Activated naive CD4-positive, alpha-beta T cell treated with anti-CD3 and anti-CD28 coated beads, Interleukin-2, amount 50 U/mL, for 24 hours (primary cell): ENCODE measurements around the gene DPP10.
"Not testable (repeated sequence)": the region's sequence is repeated elsewhere in the genome, so short reads cannot be mapped to it uniquely, and the experiment has no call there.

ENCODE experiments used
- H3K27ac Mint-ChIP-seq: one replicate; pipeline ENCODE4 v1.8.0; 2021; ENCODE audit warnings: mild to moderate bottlenecking, mixed read lengths
- H3K27me3 Mint-ChIP-seq: one replicate; pipeline ENCODE4 v1.8.0; 2021; ENCODE audit warnings: mixed read lengths
- H3K36me3 Mint-ChIP-seq: one replicate; pipeline ENCODE4 v1.8.0; 2021; ENCODE audit warnings: mixed read lengths
- H3K4me1 Mint-ChIP-seq: one replicate; pipeline ENCODE4 v1.8.0; 2021; ENCODE audit warnings: mixed read lengths
- H3K4me3 Mint-ChIP-seq: one replicate; pipeline ENCODE4 v1.8.0; 2021; ENCODE audit warnings: mild to moderate bottlenecking, mixed read lengths
- H3K9me3 Mint-ChIP-seq: one replicate; pipeline ENCODE4 v1.8.0; 2021; ENCODE audit warnings: mixed read lengths

DPP10 gene

GRCh38 chr2:115412501-115412900 is 970.1 kb downstream of the DPP10 start:
- H3K9me3 Mint-ChIP-seq = peaks cover 14% of the 10 kb centered on the region
- no peaks in the 10 kb centered on the region for H3K36me3 Mint-ChIP-seq
- H3K27me3 Mint-ChIP-seq = no peaks in the 10 kb centered on the region
- no peak overlapping the region for H3K4me3 Mint-ChIP-seq
- H3K4me1 Mint-ChIP-seq = no peaks in the 10 kb centered on the region
- H3K27ac Mint-ChIP-seq = no peak overlapping the region

GRCh38 chr2:115413791-115414190 is 971.4 kb downstream of the DPP10 start:
- Mint-ChIP-seq H3K27me3 (no peaks in the 10 kb centered on the region), H3K27ac (no peak overlapping the region), H3K4me3 (no peak overlapping the region), H3K9me3 (peaks cover 22% of the 10 kb centered on the region), H3K36me3 (no peaks in the 10 kb centered on the region), H3K4me1 (no peaks in the 10 kb centered on the region)

DNA sequence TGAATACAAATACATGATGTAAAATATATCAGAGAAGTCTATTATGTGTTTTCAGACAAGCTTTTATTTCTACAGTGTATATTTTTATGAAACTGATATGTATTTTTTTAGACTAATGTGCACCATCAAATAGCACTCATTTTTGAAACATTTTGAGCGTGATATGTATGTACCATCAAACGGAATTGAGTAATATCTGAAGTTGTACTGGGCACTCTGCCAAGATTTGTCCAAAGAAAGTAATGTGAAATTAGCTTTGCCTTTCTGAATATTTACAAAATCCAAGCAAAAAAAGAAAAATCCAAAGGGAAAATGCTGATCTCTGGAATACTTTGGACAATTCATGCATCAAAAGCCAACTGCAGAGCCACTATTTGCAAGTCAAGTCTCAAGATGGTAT is 972.0 kb downstream of the DPP10 start:
- Mint-ChIP-seq H3K27me3 (no peaks in the 10 kb centered on the region), H3K4me3 (no peak overlapping the region), H3K9me3 (peaks cover 22% of the 10 kb centered on the region), H3K4me1 (no peaks in the 10 kb centered on the region), H3K27ac (no peak overlapping the region), H3K36me3 (no peaks in the 10 kb centered on the region)

DNA sequence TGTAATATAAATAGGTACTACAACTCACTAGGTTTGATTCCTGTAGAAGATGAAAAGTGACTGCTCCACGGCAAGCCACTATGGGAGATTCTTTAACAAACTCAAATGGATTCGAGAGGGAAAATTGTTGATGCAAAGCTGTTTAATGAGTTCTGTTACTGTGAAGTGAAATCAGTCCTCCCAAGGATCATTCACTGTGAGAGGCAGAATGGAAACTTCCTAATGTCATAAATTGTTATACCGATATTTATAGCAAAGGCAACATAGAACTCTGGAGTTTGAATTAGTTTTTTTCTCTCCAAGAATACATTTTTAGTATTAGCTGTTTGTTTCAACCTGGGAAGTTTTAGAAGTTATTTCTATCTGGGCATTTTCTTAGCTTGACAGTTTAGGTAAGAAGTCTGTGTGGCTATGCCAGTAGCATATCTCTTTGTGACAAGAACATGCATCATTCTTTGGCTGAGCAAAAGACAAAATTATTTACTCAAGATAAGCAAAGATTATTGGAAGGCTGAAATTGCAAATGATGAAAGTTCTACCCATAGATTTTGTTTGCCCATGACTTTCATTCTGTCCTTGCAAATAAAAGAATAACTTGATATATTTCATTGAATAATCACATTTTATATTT is 979.7 kb downstream of the DPP10 start:
- Mint-ChIP-seq H3K4me1 (no peaks in the 10 kb centered on the region), H3K36me3 (peaks cover 1% of the 10 kb centered on the region), H3K9me3 (peaks cover 14% of the 10 kb centered on the region), H3K27ac (no peak overlapping the region), H3K4me3 (no peak overlapping the region), H3K27me3 (no peaks in the 10 kb centered on the region)

GRCh38 chr2:115427436-115427835 is 985.0 kb downstream of the DPP10 start:
- H3K27me3 Mint-ChIP-seq = no peaks in the 10 kb centered on the region
- peaks cover 1% of the 10 kb centered on the region for H3K36me3 Mint-ChIP-seq
- no peak overlapping the region for H3K27ac Mint-ChIP-seq
- no peak overlapping the region for H3K4me3 Mint-ChIP-seq
- H3K4me1 Mint-ChIP-seq = no peaks in the 10 kb centered on the region
- peaks cover 10% of the 10 kb centered on the region for H3K9me3 Mint-ChIP-seq

DNA sequence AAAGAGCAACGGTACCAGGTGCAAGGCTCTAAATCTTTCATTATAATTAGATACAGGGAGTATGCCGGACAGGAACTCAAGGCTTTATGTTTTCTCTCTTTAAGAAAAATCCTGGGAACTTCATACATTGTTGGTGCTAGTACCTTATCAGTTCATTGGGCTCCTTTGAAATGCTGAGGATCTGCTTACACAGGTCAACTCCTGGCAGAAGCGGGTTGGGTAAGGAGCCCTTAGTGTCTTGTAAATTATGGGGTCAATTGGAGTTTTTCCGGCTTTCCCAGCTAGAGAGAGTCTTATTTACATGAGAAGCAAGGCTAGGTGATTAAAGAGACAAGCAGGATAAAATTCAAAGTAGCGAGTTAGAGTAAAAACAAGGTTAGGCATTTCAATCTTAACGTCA is 998.3 kb downstream of the DPP10 start:
- H3K36me3 Mint-ChIP-seq, H3K4me1 Mint-ChIP-seq, H3K27ac Mint-ChIP-seq, H3K9me3 Mint-ChIP-seq, H3K27me3 Mint-ChIP-seq, H3K4me3 Mint-ChIP-seq: not testable (repeated sequence)

DNA sequence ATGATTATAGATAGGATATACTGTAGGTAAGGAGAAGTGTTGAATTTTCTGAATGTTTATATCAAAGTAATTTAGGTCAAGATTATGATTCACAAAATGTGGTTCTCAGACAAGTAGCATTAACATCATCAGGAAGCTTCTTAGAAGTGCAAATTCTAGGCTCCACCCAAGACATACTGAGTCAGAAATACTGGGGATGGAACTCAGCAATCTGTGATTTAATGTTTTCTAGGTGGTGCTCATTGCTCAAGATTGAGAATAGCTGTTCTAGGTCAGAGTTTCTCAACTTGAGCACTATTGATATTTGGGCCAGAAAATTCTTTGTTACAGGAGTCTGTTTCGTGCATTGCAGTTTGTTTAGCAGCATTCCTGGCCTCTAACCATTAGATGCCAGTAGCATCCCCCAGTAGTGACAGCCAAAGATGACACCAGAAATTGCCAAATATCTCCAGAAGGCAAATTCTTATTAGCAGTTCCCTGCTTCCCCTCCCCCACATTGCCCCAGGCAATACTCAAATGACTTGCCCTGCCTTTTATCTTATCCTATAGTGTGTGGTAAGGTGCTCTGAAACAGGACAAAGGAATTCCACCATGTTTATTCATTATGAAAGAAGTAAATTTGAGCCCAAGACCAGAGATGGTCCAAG is 1001.2 kb downstream of the DPP10 start:
- Mint-ChIP-seq H3K9me3 (peaks cover 14% of the 10 kb centered on the region), H3K4me1 (no peaks in the 10 kb centered on the region), H3K27ac (no peak overlapping the region), H3K36me3 (no peaks in the 10 kb centered on the region), H3K27me3 (no peaks in the 10 kb centered on the region), H3K4me3 (no peak overlapping the region)

GRCh38 chr2:115460008-115460407 is 1017.6 kb downstream of the DPP10 start:
- H3K9me3 Mint-ChIP-seq = peaks cover 9% of the 10 kb centered on the region
- H3K27me3 Mint-ChIP-seq = no peaks in the 10 kb centered on the region
- H3K36me3 Mint-ChIP-seq = no peaks in the 10 kb centered on the region
- H3K27ac Mint-ChIP-seq = no peak overlapping the region
- H3K4me1 Mint-ChIP-seq = no peaks in the 10 kb centered on the region
- no peak overlapping the region for H3K4me3 Mint-ChIP-seq

GRCh38 chr2:115480741-115481140 is 1038.3 kb downstream of the DPP10 start:
- Mint-ChIP-seq H3K4me1 (no peaks in the 10 kb centered on the region), H3K9me3 (peaks cover 3% of the 10 kb centered on the region), H3K4me3 (no peak overlapping the region), H3K27ac (no peak overlapping the region), H3K27me3 (no peaks in the 10 kb centered on the region), H3K36me3 (no peaks in the 10 kb centered on the region)

GRCh38 chr2:115481842-115482241 is 1039.4 kb downstream of the DPP10 start:
- Mint-ChIP-seq H3K4me3 (no peak overlapping the region), H3K36me3 (no peaks in the 10 kb centered on the region), H3K27me3 (no peaks in the 10 kb centered on the region), H3K9me3 (peaks cover 4% of the 10 kb centered on the region), H3K27ac (no peak overlapping the region), H3K4me1 (no peaks in the 10 kb centered on the region)

DNA sequence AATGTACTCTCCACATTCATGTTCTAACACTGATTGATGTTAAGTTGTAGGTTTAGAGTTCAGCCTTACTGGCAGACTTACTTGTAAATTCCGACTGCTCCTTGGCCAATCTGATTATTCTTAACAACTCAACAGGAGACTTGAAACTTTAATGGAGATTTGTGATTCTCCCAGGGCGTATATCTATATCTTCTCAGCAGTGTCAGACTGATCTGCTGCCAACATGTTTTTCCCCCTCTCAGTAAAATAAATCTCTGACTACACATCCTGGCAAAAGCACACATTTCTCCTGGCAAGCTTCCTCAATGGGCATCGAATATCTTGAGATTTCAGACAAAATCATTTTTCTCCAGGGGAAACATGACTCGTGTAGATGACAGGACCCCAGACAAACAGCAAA is 1041.2 kb downstream of the DPP10 start:
- H3K36me3 Mint-ChIP-seq = no peaks in the 10 kb centered on the region
- H3K27ac Mint-ChIP-seq = no peak overlapping the region
- H3K9me3 Mint-ChIP-seq = peaks cover 4% of the 10 kb centered on the region
- H3K4me3 Mint-ChIP-seq = no peak overlapping the region
- H3K27me3 Mint-ChIP-seq = no peaks in the 10 kb centered on the region
- H3K4me1 Mint-ChIP-seq = no peaks in the 10 kb centered on the region

DNA sequence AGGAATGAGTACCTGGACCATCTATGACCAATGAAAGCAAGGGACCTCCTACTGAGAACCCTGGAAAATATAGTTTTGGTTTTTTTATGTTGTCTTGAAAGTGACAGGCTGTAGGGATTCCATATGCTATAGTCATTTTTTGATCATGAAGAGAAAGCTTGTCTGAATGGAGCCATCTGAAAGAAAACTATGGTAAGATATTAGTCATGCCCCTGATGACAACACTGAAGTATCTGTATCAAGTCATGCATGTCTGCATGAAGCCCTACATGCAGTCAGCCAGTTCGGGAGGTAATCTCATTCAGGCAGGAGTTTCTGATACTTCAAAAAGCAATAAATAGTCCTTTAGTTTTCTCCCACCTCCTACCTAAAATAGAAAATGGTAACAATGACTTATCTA is 1042.0 kb downstream of the DPP10 start:
- Mint-ChIP-seq H3K4me1 (no peaks in the 10 kb centered on the region), H3K4me3 (no peak overlapping the region), H3K27ac (no peak overlapping the region), H3K36me3 (no peaks in the 10 kb centered on the region), H3K9me3 (peaks cover 4% of the 10 kb centered on the region), H3K27me3 (no peaks in the 10 kb centered on the region)

DNA sequence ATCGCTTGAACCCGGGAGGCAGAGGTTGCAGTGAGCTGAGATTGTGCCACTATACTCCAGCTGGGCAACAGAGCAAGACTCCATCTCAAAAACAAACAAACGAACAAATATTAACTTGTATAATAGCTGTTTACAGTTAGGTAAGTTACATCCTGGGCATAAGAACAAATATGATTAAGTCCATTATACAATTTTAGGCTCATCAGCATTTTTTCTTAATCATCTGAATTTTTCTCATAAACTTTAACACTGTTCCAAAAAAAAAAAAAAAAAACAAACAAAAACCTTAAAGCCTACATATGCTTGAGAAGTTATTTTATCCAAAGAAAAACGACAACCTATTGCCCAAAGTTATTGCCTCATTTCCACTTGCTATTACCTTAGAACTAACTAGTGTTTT is 1042.5 kb downstream of the DPP10 start:
- peaks cover 4% of the 10 kb centered on the region for H3K9me3 Mint-ChIP-seq
- no peak overlapping the region for H3K27ac Mint-ChIP-seq
- no peaks in the 10 kb centered on the region for H3K36me3 Mint-ChIP-seq
- no peak overlapping the region for H3K4me3 Mint-ChIP-seq
- no peaks in the 10 kb centered on the region for H3K27me3 Mint-ChIP-seq
- no peaks in the 10 kb centered on the region for H3K4me1 Mint-ChIP-seq

- Mint-ChIP-seq H3K4me1 (no peaks in the 10 kb centered on the region), H3K27ac (no peak overlapping the region), H3K27me3 (no peaks in the 10 kb centered on the region), H3K36me3 (no peaks in the 10 kb centered on the region), H3K4me3 (no peak overlapping the region), H3K9me3 (peaks cover 10% of the 10 kb centered on the region)
Measured at GRCh38 chr2:115491186-115491793, 1048.8 kb downstream of the DPP10 start.

- Mint-ChIP-seq H3K4me1 (no peaks in the 10 kb centered on the region), H3K27ac (no peak overlapping the region), H3K36me3 (no peaks in the 10 kb centered on the region), H3K9me3 (peaks cover 5% of the 10 kb centered on the region), H3K4me3 (no peak overlapping the region), H3K27me3 (no peaks in the 10 kb centered on the region)
Measured at GRCh38 chr2:115505331-115505730, 1062.9 kb downstream of the DPP10 start.

GRCh38 chr2:115520727-115521126 is 1078.3 kb downstream of the DPP10 start:
- Mint-ChIP-seq H3K4me1 (no peaks in the 10 kb centered on the region), H3K27ac (no peak overlapping the region), H3K27me3 (no peaks in the 10 kb centered on the region), H3K36me3 (no peaks in the 10 kb centered on the region), H3K9me3 (peaks cover 11% of the 10 kb centered on the region), H3K4me3 (no peak overlapping the region)
